Neural crest cell (in vitro differentiated cells): Measurements from ENCODE around the gene TULP4. TPM values are rescaled to one million over a fixed set of nuclear protein-coding genes. Genes with fewer than 3 reads are reported as not detected.

Experiments
- DNase-seq: peaks from one replicate; pipeline ENCODE4 v3.0.0; 2021; ENCODE audit warnings: low read depth, mixed read lengths, low spot score
- H3K27ac Mint-ChIP-seq: one replicate; pipeline ENCODE4 v1.8.0; 2021; ENCODE audit warnings: mild to moderate bottlenecking, mixed read lengths; ENCODE audit not compliant: unreplicated experiment
- H3K27me3 Mint-ChIP-seq: 2 replicates; pipeline ENCODE4 v1.8.0; 2021; ENCODE audit warnings: low read depth, mild to moderate bottlenecking, mixed read lengths
- H3K36me3 Mint-ChIP-seq: 2 replicates; pipeline ENCODE4 v1.8.0; 2021; ENCODE audit warnings: low read depth, mild to moderate bottlenecking, mixed read lengths
- H3K4me1 Mint-ChIP-seq: 2 replicates; pipeline ENCODE4 v1.8.0; 2021; ENCODE audit warnings: mixed read lengths
- H3K4me3 Mint-ChIP-seq: one replicate; pipeline ENCODE4 v1.8.0; 2021; ENCODE audit warnings: mild to moderate bottlenecking, mixed read lengths
- H3K9me3 Mint-ChIP-seq: 2 replicates; pipeline ENCODE4 v1.8.0; 2021; ENCODE audit warnings: mixed read lengths
- total RNA-seq: library from RNA; stranded (reverse); gene quantifications from 2 replicates; pipeline ENCODE4 v1.2.1, GENCODE V29; 2021
- TF ChIP-seq, protein P1 (sequence below): fragments of 200-600 bp; sonication (generic); conservative IDR thresholded peaks from 2 replicates; pipeline ENCODE4 v1.5.0; 2021; ENCODE audit warnings: antibody characterized with exemption, mild to moderate bottlenecking

Gene TULP4
- total RNA-seq, 1 donor from 2014 or later: 115 TPM

- TF ChIP-seq, protein P1, sequence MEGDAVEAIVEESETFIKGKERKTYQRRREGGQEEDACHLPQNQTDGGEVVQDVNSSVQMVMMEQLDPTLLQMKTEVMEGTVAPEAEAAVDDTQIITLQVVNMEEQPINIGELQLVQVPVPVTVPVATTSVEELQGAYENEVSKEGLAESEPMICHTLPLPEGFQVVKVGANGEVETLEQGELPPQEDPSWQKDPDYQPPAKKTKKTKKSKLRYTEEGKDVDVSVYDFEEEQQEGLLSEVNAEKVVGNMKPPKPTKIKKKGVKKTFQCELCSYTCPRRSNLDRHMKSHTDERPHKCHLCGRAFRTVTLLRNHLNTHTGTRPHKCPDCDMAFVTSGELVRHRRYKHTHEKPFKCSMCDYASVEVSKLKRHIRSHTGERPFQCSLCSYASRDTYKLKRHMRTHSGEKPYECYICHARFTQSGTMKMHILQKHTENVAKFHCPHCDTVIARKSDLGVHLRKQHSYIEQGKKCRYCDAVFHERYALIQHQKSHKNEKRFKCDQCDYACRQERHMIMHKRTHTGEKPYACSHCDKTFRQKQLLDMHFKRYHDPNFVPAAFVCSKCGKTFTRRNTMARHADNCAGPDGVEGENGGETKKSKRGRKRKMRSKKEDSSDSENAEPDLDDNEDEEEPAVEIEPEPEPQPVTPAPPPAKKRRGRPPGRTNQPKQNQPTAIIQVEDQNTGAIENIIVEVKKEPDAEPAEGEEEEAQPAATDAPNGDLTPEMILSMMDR: no peak
- Mint-ChIP-seq H3K4me1 (peaks cover 13% of the 10 kb centered on the region), H3K36me3 (peaks cover 8% of the 10 kb centered on the region), H3K4me3 (no peak overlapping the region), H3K9me3 (no peaks in the 10 kb centered on the region), H3K27me3 (no peaks in the 10 kb centered on the region), H3K27ac (no peak overlapping the region)
- DNase-seq: no peak
Observed at GRCh38 chr6:158357570-158358216, 45.4 kb downstream of the TULP4 start.

DNA sequence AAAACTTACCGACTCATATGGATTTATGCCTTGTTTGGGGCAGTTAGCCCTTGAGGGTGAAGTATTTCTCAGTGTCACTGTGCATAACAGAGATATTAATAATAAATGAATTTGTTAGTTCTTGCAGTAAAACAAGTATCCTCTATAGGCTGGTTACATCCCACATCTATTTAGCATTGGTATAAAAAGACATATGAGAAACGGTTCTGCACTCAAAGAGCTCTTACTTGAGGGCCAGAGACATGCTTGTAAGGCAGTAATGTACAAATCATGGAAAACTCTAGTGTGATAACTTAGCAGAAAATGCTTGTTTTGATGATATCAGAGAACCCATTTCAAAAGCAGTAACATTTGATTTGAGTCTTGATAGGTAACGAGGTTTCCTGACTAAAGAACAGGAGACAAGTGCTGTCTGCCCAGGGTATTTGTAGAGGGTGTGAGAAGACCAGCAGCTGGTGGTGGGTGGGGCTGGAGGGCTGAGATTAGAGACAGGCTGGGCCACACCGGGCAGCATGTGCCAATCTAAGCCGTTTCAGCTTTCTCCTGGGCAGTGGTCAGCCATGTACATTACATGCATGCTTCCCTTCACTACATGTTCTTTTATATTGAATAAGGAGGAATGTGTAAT, 46.3 kb downstream of the TULP4 start:
- H3K4me3 Mint-ChIP-seq: no peak overlapping the region
- peaks cover 13% of the 10 kb centered on the region for H3K4me1 Mint-ChIP-seq
- peaks cover 11% of the 10 kb centered on the region for H3K36me3 Mint-ChIP-seq
- H3K9me3 Mint-ChIP-seq: peaks cover 2% of the 10 kb centered on the region
- TF ChIP-seq, protein P1: no peak
- H3K27me3 Mint-ChIP-seq: no peaks in the 10 kb centered on the region
- DNase-seq: no peak
- H3K27ac Mint-ChIP-seq: no peak overlapping the region

DNA sequence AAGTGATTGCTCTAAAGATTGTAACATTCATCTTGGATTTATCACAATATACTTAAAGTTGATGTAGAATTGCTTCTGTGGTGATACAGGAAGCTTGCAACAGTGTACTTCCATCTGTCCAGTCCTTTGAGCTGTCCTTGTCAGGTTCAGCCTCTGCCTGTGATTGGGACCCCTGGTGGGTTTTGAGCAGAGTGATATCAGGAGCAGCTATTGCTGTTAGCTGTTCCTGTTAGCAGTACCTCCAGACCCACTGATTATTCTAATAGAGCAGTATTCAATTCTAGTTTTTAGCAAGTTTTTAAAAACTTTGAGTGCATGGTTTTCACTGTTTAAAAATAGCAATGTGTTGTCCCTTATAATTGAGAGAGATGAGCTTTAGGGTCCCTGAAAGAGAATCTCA, 48.8 kb downstream of the TULP4 start:
- no peaks in the 10 kb centered on the region for H3K27me3 Mint-ChIP-seq
- peaks cover 11% of the 10 kb centered on the region for H3K36me3 Mint-ChIP-seq
- DNase-seq: no peak
- TF ChIP-seq, protein P1: no peak
- H3K9me3 Mint-ChIP-seq: peaks cover 9% of the 10 kb centered on the region
- no peak overlapping the region for H3K27ac Mint-ChIP-seq
- H3K4me3 Mint-ChIP-seq: no peak overlapping the region
- H3K4me1 Mint-ChIP-seq: peaks cover 9% of the 10 kb centered on the region

DNA sequence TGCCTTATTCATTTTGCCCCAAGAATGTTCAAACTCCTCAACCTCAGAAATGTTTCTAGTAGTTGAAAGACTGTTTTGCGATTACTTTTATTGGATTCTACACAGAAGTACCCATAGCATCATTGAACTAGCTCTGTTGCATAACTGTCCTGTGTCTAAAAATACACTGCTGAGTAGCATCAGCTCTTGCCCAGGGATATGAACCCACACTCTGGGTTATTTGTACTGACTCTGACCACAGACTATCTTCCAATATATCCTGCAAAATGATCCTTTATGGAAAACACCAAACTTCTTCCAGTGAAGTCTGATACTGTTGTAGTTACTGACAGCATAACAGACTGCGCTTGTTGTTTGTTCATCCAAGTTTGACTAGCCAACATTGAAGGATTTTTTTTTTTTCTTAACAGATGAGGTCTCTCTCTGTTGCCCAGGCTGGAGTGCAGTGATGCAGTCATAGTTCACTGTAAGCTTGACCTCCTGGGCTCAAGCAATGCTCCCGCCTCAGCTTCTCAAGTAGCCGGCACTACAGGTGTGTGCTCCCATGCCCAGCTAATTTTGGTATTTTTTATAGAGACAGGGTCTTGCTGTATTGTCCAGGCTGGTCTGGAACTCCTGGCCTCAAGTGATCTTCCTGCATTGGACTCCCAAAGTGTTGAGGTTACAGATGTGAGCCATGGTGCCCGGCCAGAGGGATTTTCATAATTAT, 49.9 kb downstream of the TULP4 start:
- peaks cover 9% of the 10 kb centered on the region for H3K9me3 Mint-ChIP-seq
- no peaks in the 10 kb centered on the region for H3K27me3 Mint-ChIP-seq
- peaks cover 11% of the 10 kb centered on the region for H3K36me3 Mint-ChIP-seq
- H3K27ac Mint-ChIP-seq: no peak overlapping the region
- TF ChIP-seq, protein P1: no peak
- DNase-seq: no peak
- H3K4me3 Mint-ChIP-seq: no peak overlapping the region
- H3K4me1 Mint-ChIP-seq: peaks cover 9% of the 10 kb centered on the region

- no peaks in the 10 kb centered on the region for H3K27me3 Mint-ChIP-seq
- H3K27ac Mint-ChIP-seq: no peak overlapping the region
- DNase-seq: no peak
- peaks cover 6% of the 10 kb centered on the region for H3K4me1 Mint-ChIP-seq
- peaks cover 9% of the 10 kb centered on the region for H3K9me3 Mint-ChIP-seq
- TF ChIP-seq, protein P1: no peak
- H3K36me3 Mint-ChIP-seq: peaks cover 11% of the 10 kb centered on the region
- H3K4me3 Mint-ChIP-seq: no peak overlapping the region
Observed at GRCh38 chr6:158366363-158366762, 54.1 kb downstream of the TULP4 start.
